Measurements from ENCODE around the gene KLF9.

Gene KLF9

GRCh38 chr9:70422371-70423043, 8.1 kb upstream of the KLF9 start:
- DNase-seq (ENCODE audit: low spot score) = no peak

GRCh38 chr9:70421272-70422180, 7.1 kb upstream of the KLF9 start:
- DNase-seq (ENCODE audit: low spot score) = no peak

- peak; percentile 29 for DNase-seq (ENCODE audit: low spot score)
Observed at GRCh38 chr9:70420441-70421271, 6.2 kb upstream of the KLF9 start.

- DNase-seq (ENCODE audit: low spot score) = peak; percentile 89
Observed at GRCh38 chr9:70419556-70420440, 5.3 kb upstream of the KLF9 start.

- DNase-seq (ENCODE audit: low spot score) = peak; percentile 89
Observed at GRCh38 chr9:70418822-70419555, 4.5 kb upstream of the KLF9 start.

GRCh38 chr9:70415476-70415875, 1.0 kb upstream of the KLF9 start:
- DNase-seq (ENCODE audit: low spot score) = no peak

GRCh38 chr9:70415041-70415440, 584 bp upstream of the KLF9 start:
- no peak for DNase-seq (ENCODE audit: low spot score)

GRCh38 chr9:70413464-70413798, 1.0 kb downstream of the KLF9 start:
- DNase-seq (ENCODE audit: low spot score) = no peak

- DNase-seq (ENCODE audit: low spot score) = peak; percentile 38
Observed at GRCh38 chr9:70412832-70413463, 1.5 kb downstream of the KLF9 start.

- peak; percentile 52 for DNase-seq (ENCODE audit: low spot score)
Observed at GRCh38 chr9:70411930-70412831, 2.3 kb downstream of the KLF9 start.

GRCh38 chr9:70411121-70411929, 3.1 kb downstream of the KLF9 start:
- DNase-seq (ENCODE audit: low spot score) = no peak

- no peak for DNase-seq (ENCODE audit: low spot score)
Observed at GRCh38 chr9:70410368-70410767, 4.1 kb downstream of the KLF9 start.

GRCh38 chr9:70409800-70410199, 4.7 kb downstream of the KLF9 start:
- no peak for DNase-seq (ENCODE audit: low spot score)

GRCh38 chr9:70409280-70409679, 5.2 kb downstream of the KLF9 start:
- no peak for DNase-seq (ENCODE audit: low spot score)

GRCh38 chr9:70408393-70409040, 5.9 kb downstream of the KLF9 start:
- no peak for DNase-seq (ENCODE audit: low spot score)

GRCh38 chr9:70407081-70407503, 7.4 kb downstream of the KLF9 start:
- DNase-seq (ENCODE audit: low spot score) = no peak

- no peak for DNase-seq (ENCODE audit: low spot score)
Observed at GRCh38 chr9:70406434-70406862, 8.0 kb downstream of the KLF9 start.
